NCI-H2081 (cell line): ENCODE measurements around the gene CCDC9.
A peak's percentile ranks its signal among the peaks of the same experiment; 100 is the strongest.
"Not testable (repeated sequence)": the region's sequence is repeated elsewhere in the genome, so short reads cannot be mapped to it uniquely, and the experiment has no call there.

Experiments
- DNase-seq, 2 experiments: peaks; one replicate each; lab custom pipeline; 2025; lab: John Stamatoyannopoulos, UW

Gene CCDC9

GRCh38 chr19:47232422-47233211, 23.7 kb upstream of the CCDC9 start:
- DNase-seq: no peak

- DNase-seq: no peak
Measured at GRCh38 chr19:47236072-47236675, 20.2 kb upstream of the CCDC9 start.

- no peak for DNase-seq
Measured at GRCh38 chr19:47239152-47239551, 17.2 kb upstream of the CCDC9 start.

GRCh38 chr19:47239610-47240296, 16.6 kb upstream of the CCDC9 start:
- peak; percentile 82 to 89 for DNase-seq

- DNase-seq: no peak
Measured at GRCh38 chr19:47240556-47240955, 15.8 kb upstream of the CCDC9 start.

GRCh38 chr19:47240996-47241918, 15.1 kb upstream of the CCDC9 start:
- peak; percentile 83 to 88 for DNase-seq

GRCh38 chr19:47241919-47242577, 14.3 kb upstream of the CCDC9 start:
- DNase-seq: no peak

GRCh38 chr19:47243364-47243775, 13.0 kb upstream of the CCDC9 start:
- DNase-seq: no peak

GRCh38 chr19:47243776-47244547, 12.4 kb upstream of the CCDC9 start:
- peak; percentile 81 to 85 for DNase-seq

GRCh38 chr19:47247308-47247990, 8.9 kb upstream of the CCDC9 start:
- peak in 1 of 2 experiments; percentile 11 for DNase-seq

GRCh38 chr19:47253016-47253415, 3.3 kb upstream of the CCDC9 start:
- DNase-seq: not testable (repeated sequence)

GRCh38 chr19:47253467-47253881, 2.9 kb upstream of the CCDC9 start:
- no peak for DNase-seq

- no peak for DNase-seq
Measured at GRCh38 chr19:47253970-47254369, 2.4 kb upstream of the CCDC9 start.

- DNase-seq: peak; percentile 96 to 100
Measured at GRCh38 chr19:47256693-47257410, 527 bp downstream of the CCDC9 start.

- DNase-seq: no peak
Measured at GRCh38 chr19:47257411-47258169, 1.3 kb downstream of the CCDC9 start.

- no peak for DNase-seq
Measured at GRCh38 chr19:47258434-47258833, 2.1 kb downstream of the CCDC9 start.

- no peak for DNase-seq
Measured at GRCh38 chr19:47258895-47259555, 2.7 kb downstream of the CCDC9 start.

- no peak for DNase-seq
Measured at GRCh38 chr19:47260476-47260875, 4.2 kb downstream of the CCDC9 start.
